DND-41 (cell line): ENCODE measurements around the gene VAC14.

ENCODE experiments used
- CTCF ChIP-seq: IDR thresholded peaks from 2 replicates; pipeline ENCODE4 v1.5.1; 2012; ENCODE audit warnings: borderline replicate concordance, low read length, moderate library complexity, mild to moderate bottlenecking; ENCODE audit not compliant: poor library complexity, severe bottlenecking; ENCODE audit errors: extremely low read depth
- EZH2 ChIP-seq: IDR thresholded peaks from 3 replicates; pipeline ENCODE4 v1.6.1; 2012; ENCODE audit warnings: borderline replicate concordance, low read depth, mild to moderate bottlenecking, moderate library complexity, low read length, inconsistent platforms; ENCODE audit not compliant: severe bottlenecking

GRCh38 chr16:70738083-70738977 is 62.6 kb downstream of the VAC14 start:
- TF ChIP-seq CTCF: peak; percentile 35
- TF ChIP-seq EZH2: no peak
